Testis (tissue), 2 donors: ENCODE results near the gene SCYGR8.

ENCODE experiments used
- CTCF ChIP-seq, 3 experiments: fragments of 450-650 bp in 2 of 3; fragments of 200-600 bp in 1 of 3; sonication (generic) in 1 of 3; IDR thresholded peaks; one replicate each; pipeline ENCODE4 v1.5.1; 2016 to 2019; ENCODE audit warnings: antibody characterized with exemption in 3 of 3, mild to moderate bottlenecking in 2 of 3, moderate library complexity in 1 of 3
- POLR2A ChIP-seq: fragments of 450-650 bp; IDR thresholded peaks from one replicate; pipeline ENCODE4 v1.6.1; 2017; ENCODE audit warnings: antibody characterized with exemption, mild to moderate bottlenecking, moderate library complexity

GRCh38 chr2:227782804-227783203, 37.1 kb downstream of the SCYGR8 start:
- TF ChIP-seq CTCF (IDR thresholded peaks at IDR 0.05) (no peak), POLR2A (no peak)
